Measurements from ENCODE around the gene EPB41L5.

- TF ChIP-seq CTCF (IDR thresholded peaks at IDR 0.05) (no peak), POLR2AphosphoS5 (IDR thresholded peaks at IDR 0.05) (no peak)
Observed at GRCh38 chr2:120001471-120001870, 11.4 kb upstream of the EPB41L5 start.

Measured in stomach (tissue), 4 donors.